Activated T-cell treated with anti-CD3 and anti-CD28 coated beads, Interleukin-2, amount 50 U/mL, for 24 hours (primary cell): Measurements from ENCODE around the gene SLC22A23.

Source experiments
- DNase-seq: peaks from one replicate; pipeline ENCODE4 v3.0.0-alpha.2; 2020
- H3K27ac Mint-ChIP-seq: 2 replicates; pipeline ENCODE4 v1.8.0; 2020; ENCODE audit warnings: mild to moderate bottlenecking, mixed read lengths
- H3K27me3 Mint-ChIP-seq: 2 replicates; pipeline ENCODE4 v1.8.0; 2020; ENCODE audit warnings: mixed read lengths
- H3K36me3 Mint-ChIP-seq: 2 replicates; pipeline ENCODE4 v1.8.0; 2020; ENCODE audit warnings: low read depth, mixed read lengths
- H3K4me1 Mint-ChIP-seq: 2 replicates; pipeline ENCODE4 v1.8.0; 2020; ENCODE audit warnings: low read depth, mixed read lengths
- H3K4me3 Mint-ChIP-seq: 2 replicates; pipeline ENCODE4 v1.8.0; 2020; ENCODE audit warnings: mild to moderate bottlenecking, moderate library complexity, mixed read lengths
- H3K9me3 Mint-ChIP-seq: 2 replicates; pipeline ENCODE4 v1.8.0; 2020; ENCODE audit warnings: mixed read lengths

SLC22A23 gene

GRCh38 chr6:3398755-3399696, 57.8 kb downstream of the SLC22A23 start:
- DNase-seq, result no peak
- Mint-ChIP-seq H3K27me3 (no peaks in the 10 kb centered on the region), H3K4me1 (no peaks in the 10 kb centered on the region), H3K4me3 (no peak overlapping the region), H3K9me3 (no peaks in the 10 kb centered on the region), H3K36me3 (no peaks in the 10 kb centered on the region), H3K27ac (no peak overlapping the region)

GRCh38 chr6:3398165-3398562, 58.7 kb downstream of the SLC22A23 start:
- no peaks in the 10 kb centered on the region for H3K36me3 Mint-ChIP-seq
- no peaks in the 10 kb centered on the region for H3K27me3 Mint-ChIP-seq
- no peaks in the 10 kb centered on the region for H3K9me3 Mint-ChIP-seq
- H3K4me3 Mint-ChIP-seq, result no peak overlapping the region
- no peak for DNase-seq
- H3K4me1 Mint-ChIP-seq, result no peaks in the 10 kb centered on the region
- H3K27ac Mint-ChIP-seq, result no peak overlapping the region

- Mint-ChIP-seq H3K4me3 (no peak overlapping the region), H3K36me3 (no peaks in the 10 kb centered on the region), H3K9me3 (no peaks in the 10 kb centered on the region), H3K27ac (no peak overlapping the region), H3K27me3 (no peaks in the 10 kb centered on the region), H3K4me1 (no peaks in the 10 kb centered on the region)
- no peak for DNase-seq
Observed at GRCh38 chr6:3397229-3398164, 59.4 kb downstream of the SLC22A23 start.

GRCh38 chr6:3396503-3397180, 60.2 kb downstream of the SLC22A23 start:
- Mint-ChIP-seq H3K36me3 (no peaks in the 10 kb centered on the region), H3K4me1 (no peaks in the 10 kb centered on the region), H3K27me3 (no peaks in the 10 kb centered on the region), H3K27ac (no peak overlapping the region), H3K9me3 (no peaks in the 10 kb centered on the region), H3K4me3 (no peak overlapping the region)
- no peak for DNase-seq

GRCh38 chr6:3394671-3395070, 62.2 kb downstream of the SLC22A23 start:
- H3K36me3 Mint-ChIP-seq, result no peaks in the 10 kb centered on the region
- H3K27me3 Mint-ChIP-seq, result no peaks in the 10 kb centered on the region
- DNase-seq, result no peak
- no peak overlapping the region for H3K27ac Mint-ChIP-seq
- H3K4me1 Mint-ChIP-seq, result no peaks in the 10 kb centered on the region
- no peaks in the 10 kb centered on the region for H3K9me3 Mint-ChIP-seq
- no peak overlapping the region for H3K4me3 Mint-ChIP-seq

GRCh38 chr6:3393836-3394202, 63.0 kb downstream of the SLC22A23 start:
- Mint-ChIP-seq H3K9me3 (no peaks in the 10 kb centered on the region), H3K4me3 (no peak overlapping the region), H3K27ac (no peak overlapping the region)

GRCh38 chr6:3392930-3393835, 63.7 kb downstream of the SLC22A23 start:
- no peaks in the 10 kb centered on the region for H3K36me3 Mint-ChIP-seq
- no peaks in the 10 kb centered on the region for H3K9me3 Mint-ChIP-seq
- no peaks in the 10 kb centered on the region for H3K4me1 Mint-ChIP-seq
- H3K27ac Mint-ChIP-seq, result no peak overlapping the region
- H3K27me3 Mint-ChIP-seq, result no peaks in the 10 kb centered on the region
- DNase-seq, result no peak
- H3K4me3 Mint-ChIP-seq, result no peak overlapping the region

More at GRCh38 chr6:3393836-3394202, 63.0 kb downstream of the SLC22A23 start:
- DNase-seq, result no peak
- Mint-ChIP-seq H3K36me3 (no peaks in the 10 kb centered on the region), H3K4me1 (no peaks in the 10 kb centered on the region), H3K27me3 (no peaks in the 10 kb centered on the region)

- no peaks in the 10 kb centered on the region for H3K9me3 Mint-ChIP-seq
- H3K4me1 Mint-ChIP-seq, result no peaks in the 10 kb centered on the region
- no peak overlapping the region for H3K27ac Mint-ChIP-seq
- no peaks in the 10 kb centered on the region for H3K36me3 Mint-ChIP-seq
- no peak for DNase-seq
- no peak overlapping the region for H3K4me3 Mint-ChIP-seq
- H3K27me3 Mint-ChIP-seq, result no peaks in the 10 kb centered on the region
Observed at GRCh38 chr6:3391902-3392458, 64.9 kb downstream of the SLC22A23 start.

- Mint-ChIP-seq H3K27me3 (peaks cover 3% of the 10 kb centered on the region), H3K36me3 (no peaks in the 10 kb centered on the region), H3K4me3 (no peak overlapping the region), H3K27ac (no peak overlapping the region), H3K9me3 (no peaks in the 10 kb centered on the region), H3K4me1 (no peaks in the 10 kb centered on the region)
- no peak for DNase-seq
Observed at GRCh38 chr6:3390698-3391097, 66.2 kb downstream of the SLC22A23 start.

GRCh38 chr6:3389390-3390167, 67.3 kb downstream of the SLC22A23 start:
- DNase-seq, result no peak
- H3K4me1 Mint-ChIP-seq, result no peaks in the 10 kb centered on the region
- no peak overlapping the region for H3K27ac Mint-ChIP-seq
- H3K36me3 Mint-ChIP-seq, result no peaks in the 10 kb centered on the region
- H3K4me3 Mint-ChIP-seq, result no peak overlapping the region
- H3K27me3 Mint-ChIP-seq, result peaks cover 3% of the 10 kb centered on the region
- no peaks in the 10 kb centered on the region for H3K9me3 Mint-ChIP-seq

- no peaks in the 10 kb centered on the region for H3K36me3 Mint-ChIP-seq
- H3K4me3 Mint-ChIP-seq, result no peak overlapping the region
- H3K27me3 Mint-ChIP-seq, result peaks cover 3% of the 10 kb centered on the region
- no peak overlapping the region for H3K27ac Mint-ChIP-seq
- no peak for DNase-seq
- no peaks in the 10 kb centered on the region for H3K4me1 Mint-ChIP-seq
- H3K9me3 Mint-ChIP-seq, result no peaks in the 10 kb centered on the region
Observed at GRCh38 chr6:3388786-3389185, 68.1 kb downstream of the SLC22A23 start.

- Mint-ChIP-seq H3K27ac (no peak overlapping the region), H3K9me3 (no peaks in the 10 kb centered on the region), H3K27me3 (peaks cover 6% of the 10 kb centered on the region)
Observed at GRCh38 chr6:3386374-3386857, 70.4 kb downstream of the SLC22A23 start.

More at GRCh38 chr6:3386374-3386857, 70.4 kb downstream of the SLC22A23 start:
- no peak for DNase-seq
- Mint-ChIP-seq H3K4me3 (no peak overlapping the region), H3K36me3 (no peaks in the 10 kb centered on the region), H3K4me1 (no peaks in the 10 kb centered on the region)
